ENCODE data around the gene NHERF1. TPM values are rescaled to one million over a fixed set of nuclear protein-coding genes. Genes with fewer than 3 reads are reported as not detected.
A peak's percentile ranks its signal among the peaks of the same experiment; 100 is the strongest.

NHERF1 gene
- total RNA-seq, 1 donor: 22.1 TPM

DNA sequence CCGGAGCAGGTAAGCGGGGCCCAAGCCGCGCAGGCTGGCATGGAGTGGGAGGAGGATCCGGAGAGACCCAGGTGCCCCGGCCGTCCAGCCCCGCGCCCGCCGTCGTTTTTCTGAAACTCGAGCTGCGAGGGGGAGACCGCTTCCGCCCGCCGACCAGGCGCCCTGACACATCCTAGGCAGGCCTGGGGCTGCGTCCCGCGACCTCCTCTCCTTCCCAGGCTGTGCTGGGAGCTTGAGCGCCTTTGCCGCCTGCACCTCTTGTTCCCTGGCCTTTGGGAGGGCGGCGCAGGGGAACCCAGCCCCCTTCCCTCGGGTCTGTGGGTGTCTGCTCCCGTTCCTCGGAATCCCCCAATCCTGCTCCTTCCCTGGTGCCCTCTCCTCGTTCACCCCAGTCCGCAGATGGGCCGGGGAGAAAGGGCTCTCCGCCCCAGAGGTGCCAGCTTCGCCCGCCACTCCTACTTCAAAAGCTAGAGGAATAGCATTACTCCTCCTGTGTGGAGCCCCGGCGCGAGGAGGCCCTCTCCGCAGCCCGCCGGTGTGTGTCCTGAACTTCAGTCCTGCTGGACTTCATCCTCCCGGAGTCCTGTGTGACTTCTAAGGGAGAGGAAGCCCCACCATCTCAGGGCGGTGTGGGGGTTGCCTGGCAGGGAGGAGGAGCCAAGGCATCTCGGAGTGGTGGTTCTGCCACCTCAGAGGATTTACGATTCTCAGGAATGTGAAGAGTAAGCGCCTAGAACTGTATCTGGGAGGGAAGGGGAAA is 1.0 kb downstream of the NHERF1 start:
- H3K27ac ChIP-seq (ENCODE audit: low read depth, low read length): no peak overlapping the region
- peak; percentile 94 for DNase-seq (ENCODE audit: insufficient read length, low spot score, missing footprints)

DNA sequence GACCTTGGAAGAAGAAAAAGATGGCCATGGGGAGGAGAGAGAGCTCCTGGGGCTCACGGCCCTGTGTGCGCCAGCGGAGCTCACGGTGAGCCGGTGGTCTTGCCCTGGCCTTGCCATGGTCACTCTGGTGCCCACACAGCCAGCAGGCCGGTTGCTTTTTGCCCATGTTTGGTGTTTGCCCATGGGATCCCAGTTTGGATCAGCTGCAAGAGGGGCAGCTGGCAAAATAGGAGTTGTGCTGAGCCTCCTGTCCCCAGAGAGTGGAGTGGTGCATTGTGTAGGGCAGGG is 1.6 kb downstream of the NHERF1 start:
- H3K4me3 ChIP-seq (ENCODE audit: insufficient read depth, low read length): peak overlapping the region; percentile 86
- peaks cover 13% of the 10 kb centered on the region for H3K4me1 ChIP-seq (ENCODE audit: insufficient read depth, low read length)
- no peaks in the 10 kb centered on the region for H3K36me3 ChIP-seq (ENCODE audit: insufficient read depth, low read length)
- TF ChIP-seq, protein P1, sequence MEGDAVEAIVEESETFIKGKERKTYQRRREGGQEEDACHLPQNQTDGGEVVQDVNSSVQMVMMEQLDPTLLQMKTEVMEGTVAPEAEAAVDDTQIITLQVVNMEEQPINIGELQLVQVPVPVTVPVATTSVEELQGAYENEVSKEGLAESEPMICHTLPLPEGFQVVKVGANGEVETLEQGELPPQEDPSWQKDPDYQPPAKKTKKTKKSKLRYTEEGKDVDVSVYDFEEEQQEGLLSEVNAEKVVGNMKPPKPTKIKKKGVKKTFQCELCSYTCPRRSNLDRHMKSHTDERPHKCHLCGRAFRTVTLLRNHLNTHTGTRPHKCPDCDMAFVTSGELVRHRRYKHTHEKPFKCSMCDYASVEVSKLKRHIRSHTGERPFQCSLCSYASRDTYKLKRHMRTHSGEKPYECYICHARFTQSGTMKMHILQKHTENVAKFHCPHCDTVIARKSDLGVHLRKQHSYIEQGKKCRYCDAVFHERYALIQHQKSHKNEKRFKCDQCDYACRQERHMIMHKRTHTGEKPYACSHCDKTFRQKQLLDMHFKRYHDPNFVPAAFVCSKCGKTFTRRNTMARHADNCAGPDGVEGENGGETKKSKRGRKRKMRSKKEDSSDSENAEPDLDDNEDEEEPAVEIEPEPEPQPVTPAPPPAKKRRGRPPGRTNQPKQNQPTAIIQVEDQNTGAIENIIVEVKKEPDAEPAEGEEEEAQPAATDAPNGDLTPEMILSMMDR (IDR thresholded peaks at IDR 0.05; ENCODE audit: extremely low read depth, low read depth, low read length): no peak
- peaks cover 12% of the 10 kb centered on the region for H4K20me1 ChIP-seq (ENCODE audit: insufficient read depth, low read length)
- peak overlapping the region; percentile 78 for H2AFZ ChIP-seq (ENCODE audit: low read length)
- H3K9me3 ChIP-seq (ENCODE audit: low read depth, low read length): no peaks in the 10 kb centered on the region
- H3K4me2 ChIP-seq (ENCODE audit: insufficient read depth, low read length): peak overlapping the region; percentile 89
- H3K27ac ChIP-seq (ENCODE audit: low read depth, low read length): no peak overlapping the region
- H3K27me3 ChIP-seq (ENCODE audit: insufficient read depth, low read length): no peaks in the 10 kb centered on the region
- peak; percentile 77 for DNase-seq (ENCODE audit: insufficient read length, low spot score, missing footprints)
- H3K79me2 ChIP-seq (ENCODE audit: insufficient read depth, low read length): peaks cover 44% of the 10 kb centered on the region

More for the DNA sequence above, 1.0 kb downstream of the NHERF1 start:
- peak overlapping the region; percentile 86 for H3K4me3 ChIP-seq (ENCODE audit: insufficient read depth, low read length)
- no peaks in the 10 kb centered on the region for H3K27me3 ChIP-seq (ENCODE audit: insufficient read depth, low read length)
- no peaks in the 10 kb centered on the region for H3K9me3 ChIP-seq (ENCODE audit: low read depth, low read length)
- no peaks in the 10 kb centered on the region for H3K36me3 ChIP-seq (ENCODE audit: insufficient read depth, low read length)
- TF ChIP-seq, protein P1 (IDR thresholded peaks at IDR 0.05; ENCODE audit: extremely low read depth, low read depth, low read length): no peak
- H3K4me2 ChIP-seq (ENCODE audit: insufficient read depth, low read length): peak overlapping the region; percentile 89
- peaks cover 41% of the 10 kb centered on the region for H3K79me2 ChIP-seq (ENCODE audit: insufficient read depth, low read length)
- H3K4me1 ChIP-seq (ENCODE audit: insufficient read depth, low read length): peaks cover 13% of the 10 kb centered on the region
- H4K20me1 ChIP-seq (ENCODE audit: insufficient read depth, low read length): peaks cover 10% of the 10 kb centered on the region
- peak overlapping the region; percentile 78 for H2AFZ ChIP-seq (ENCODE audit: low read length)

- H3K27ac ChIP-seq (ENCODE audit: low read depth, low read length): no peak overlapping the region
- H2AFZ ChIP-seq (ENCODE audit: low read length): peak overlapping the region; percentile 78
- H3K9me3 ChIP-seq (ENCODE audit: low read depth, low read length): no peaks in the 10 kb centered on the region
Observed at GRCh38 chr17:74750327-74751069, 2.1 kb downstream of the NHERF1 start.

More at GRCh38 chr17:74750327-74751069, 2.1 kb downstream of the NHERF1 start:
- H3K36me3 ChIP-seq (ENCODE audit: insufficient read depth, low read length): no peaks in the 10 kb centered on the region
- H3K27me3 ChIP-seq (ENCODE audit: insufficient read depth, low read length): no peaks in the 10 kb centered on the region
- peaks cover 15% of the 10 kb centered on the region for H4K20me1 ChIP-seq (ENCODE audit: insufficient read depth, low read length)
- H3K4me3 ChIP-seq (ENCODE audit: insufficient read depth, low read length): peak overlapping the region; percentile 86
- H3K4me1 ChIP-seq (ENCODE audit: insufficient read depth, low read length): peaks cover 13% of the 10 kb centered on the region
- peak overlapping the region; percentile 89 for H3K4me2 ChIP-seq (ENCODE audit: insufficient read depth, low read length)
- DNase-seq (ENCODE audit: insufficient read length, low spot score, missing footprints): no peak
- H3K79me2 ChIP-seq (ENCODE audit: insufficient read depth, low read length): peaks cover 45% of the 10 kb centered on the region
- TF ChIP-seq, protein P1 (IDR thresholded peaks at IDR 0.05; ENCODE audit: extremely low read depth, low read depth, low read length): no peak
